HepG2 (cell line): ENCODE measurements around the gene FLT3LG. TPM values are rescaled to one million over a fixed set of nuclear protein-coding genes. Genes with fewer than 3 reads are reported as not detected.

Experiments
- ARNTL ChIP-seq: sonication (generic); formaldehyde crosslinking; IDR thresholded peaks from 2 replicates; pipeline ENCODE4 v1.4.0; 2020; ENCODE audit warnings: mild to moderate bottlenecking, missing genetic modification reagents
- BRCA1 ChIP-seq: sonication (generic); formaldehyde crosslinking; IDR thresholded peaks from 2 replicates; pipeline ENCODE4 v1.4.0; 2020; ENCODE audit warnings: missing genetic modification reagents
- FLYWCH1 ChIP-seq: sonication (generic); formaldehyde crosslinking; IDR thresholded peaks from 2 replicates; pipeline ENCODE4 v1.8.1; 2023; ENCODE audit warnings: mild to moderate bottlenecking, missing genetic modification reagents
- KDM5B ChIP-seq: sonication (generic); formaldehyde crosslinking; IDR thresholded peaks from 2 replicates; pipeline ENCODE4 v1.4.0; 2020; ENCODE audit warnings: missing genetic modification reagents, mild to moderate bottlenecking, borderline replicate concordance
- MAFG ChIP-seq: sonication (generic); formaldehyde crosslinking; IDR thresholded peaks from 2 replicates; pipeline ENCODE4 v1.5.1; 2020; ENCODE audit warnings: mild to moderate bottlenecking, missing genetic modification reagents
- MED1 ChIP-seq: sonication (generic); formaldehyde crosslinking; IDR thresholded peaks from 2 replicates; pipeline ENCODE4 v1.4.0; 2020; ENCODE audit warnings: missing genetic modification reagents
- MED13 ChIP-seq: sonication (generic); formaldehyde crosslinking; IDR thresholded peaks from 2 replicates; pipeline ENCODE4 v1.5.0; 2020; ENCODE audit warnings: missing genetic modification reagents
- MEF2D ChIP-seq: sonication (generic); formaldehyde crosslinking; IDR thresholded peaks from 2 replicates; pipeline ENCODE4 v1.5.1; 2020; ENCODE audit warnings: mild to moderate bottlenecking, missing genetic modification reagents
- NR0B2 ChIP-seq: sonication (generic); formaldehyde crosslinking; IDR thresholded peaks from 2 replicates; pipeline ENCODE4 v1.4.0; 2020; ENCODE audit warnings: mild to moderate bottlenecking, missing genetic modification reagents
- RBM22 ChIP-seq: fragments of 200-400 bp; formaldehyde crosslinking; optimal IDR thresholded peaks from 2 replicates; pipeline ENCODE3; 2017; ENCODE audit warnings: mild to moderate bottlenecking, low read length, moderate library complexity
- SAFB2 ChIP-seq: sonication (generic); formaldehyde crosslinking; IDR thresholded peaks from 2 replicates; pipeline ENCODE4 v1.5.1; 2020; ENCODE audit warnings: missing genetic modification reagents, low read depth, mild to moderate bottlenecking, borderline replicate concordance
- ZNF234 ChIP-seq: sonication (generic); formaldehyde crosslinking; conservative IDR thresholded peaks from 2 replicates; pipeline ENCODE4 v1.5.1; 2020; ENCODE audit warnings: mild to moderate bottlenecking, missing genetic modification reagents
- ZNF318 ChIP-seq: sonication (generic); formaldehyde crosslinking; IDR thresholded peaks from 2 replicates; pipeline ENCODE4 v1.4.0; 2020; ENCODE audit warnings: mild to moderate bottlenecking, missing genetic modification reagents
- ZNF335 ChIP-seq: sonication (generic); formaldehyde crosslinking; IDR thresholded peaks from 2 replicates; pipeline ENCODE4 v1.4.0; 2020; ENCODE audit warnings: missing genetic modification reagents
- ZNF33B ChIP-seq: sonication (generic); formaldehyde crosslinking; IDR thresholded peaks from 2 replicates; pipeline ENCODE4 v1.5.1; 2020; ENCODE audit warnings: mild to moderate bottlenecking, missing genetic modification reagents
- ZNF431 ChIP-seq: sonication (generic); formaldehyde crosslinking; IDR thresholded peaks from 2 replicates; pipeline ENCODE4 v1.9.0; 2022; ENCODE audit warnings: missing genetic modification reagents, low read depth, mild to moderate bottlenecking, borderline replicate concordance
- ZSCAN30 ChIP-seq: sonication (generic); formaldehyde crosslinking; IDR thresholded peaks from 2 replicates; pipeline ENCODE4 v1.5.0; 2020; ENCODE audit warnings: mild to moderate bottlenecking, missing genetic modification reagents
- polyA plus RNA-seq, 8 experiments: library from polyadenylated mRNA; depleted of rRNA in 3 of 8; stranded (reverse) in 7 of 8; unstranded in 1 of 8; fragments of >200 nt; fragmentation: Illumina TruSeq in 4 of 8; extraction: Trizol in 4 of 8; gene quantifications; 2 replicates each; pipeline versions ENCODE4 v1.2.1 to v1.2.3, GENCODE V29; 2011 to 2016; ENCODE audit warnings: low read depth in 4 of 8, missing spikeins in 1 of 8, mixed read lengths in 1 of 8; ENCODE audit not compliant: insufficient read depth in 1 of 8
- total RNA-seq, 5 experiments: library from RNA; depleted of rRNA; stranded (reverse); fragments of >200 nt; fragmentation: Illumina TruSeq; extraction: Trizol; gene quantifications; 2 replicates each; pipeline ENCODE4 v1.2.3, GENCODE V29; 2016; ENCODE audit warnings: low read depth in 1 of 5

The FLT3LG gene
- total and polyA plus RNA-seq, 2 of the 13 experiments (the other 11 are each of a cell fraction or from before 2014, with no cell fraction given): 1.5 to 2.6 TPM

GRCh38 chr19:49451430-49452181 lies 22.4 kb upstream of the FLT3LG start, which contains the start of gene PIH1D1 (continued):
- no peak; the same call in 1 of the 2 replicates for TF ChIP-seq MED1 (CRISPR knock-in tag)
- peak; percentile 60; the same call in 1 of the 2 replicates for TF ChIP-seq MEF2D
- TF ChIP-seq NR0B2: 0 out of 2 replicates have a peak, but pooled peaks have one; percentile 27
- TF ChIP-seq BRCA1 (CRISPR knock-in tag): no peak
- TF ChIP-seq ZNF431 (CRISPR knock-in tag): no peak
- TF ChIP-seq ZNF318 (CRISPR knock-in tag): 0 out of 2 replicates have a peak, but pooled peaks have one; percentile 25
- no peak for TF ChIP-seq ZNF234 (CRISPR knock-in tag)
- TF ChIP-seq ZNF33B (CRISPR knock-in tag): no peak
- TF ChIP-seq MED13: no peak
- no peak for TF ChIP-seq FLYWCH1 (CRISPR knock-in tag)
- no peak for TF ChIP-seq ARNTL (CRISPR knock-in tag)
- no peak for TF ChIP-seq ZNF335 (CRISPR knock-in tag)
- no peak for TF ChIP-seq ZSCAN30 (CRISPR knock-in tag)
- TF ChIP-seq RBM22: peak; percentile 32
- peak; percentile 50; the same call in 1 of the 2 replicates for TF ChIP-seq SAFB2 (CRISPR knock-in tag)
- TF ChIP-seq MAFG (CRISPR knock-in tag): no peak
- peak; percentile 75; the same call in 1 of the 2 replicates for TF ChIP-seq KDM5B
